ENCODE results near the gene RABL2A.
"Not testable (repeated sequence)": the region's sequence is repeated elsewhere in the genome, so short reads cannot be mapped to it uniquely, and the experiment has no call there.

Gene RABL2A

GRCh38 chr2:113626616-113627330 lies at the start of gene RABL2A:
Gene RABL2A (plus strand): TSS chr2:113627266. CDS start chr2:113628607, 1,341 bp downstream.
- DNase-seq (ENCODE audit: low read depth), result peak; percentile 52

DNA sequence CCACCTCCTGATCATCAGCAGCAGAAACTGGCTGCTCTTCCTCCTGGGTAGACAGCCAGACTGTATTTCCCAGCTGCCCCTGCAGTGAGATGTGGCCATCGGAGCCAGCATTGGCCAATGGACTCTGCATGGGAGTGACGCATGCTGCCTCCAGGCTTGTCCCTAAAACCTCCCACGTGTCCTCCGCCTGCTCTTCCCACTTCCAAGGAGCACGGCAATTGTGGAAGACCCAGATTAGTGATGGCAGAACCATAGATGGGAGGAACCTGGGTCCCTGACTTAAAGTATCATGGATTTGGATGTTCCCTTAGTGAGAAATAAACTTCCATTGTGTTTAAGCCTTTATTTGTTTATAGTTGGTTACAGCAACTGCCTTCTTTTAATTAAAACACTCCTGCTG lies 48.6 kb upstream of the RABL2A start:
- not testable (repeated sequence) for DNase-seq (ENCODE audit: low read depth)

GRCh38 chr2:113582473-113582872 lies 44.6 kb upstream of the RABL2A start:
- DNase-seq (ENCODE audit: low read depth), result not testable (repeated sequence)

- DNase-seq (ENCODE audit: low read depth), result peak; percentile 63
Measured at GRCh38 chr2:113583521-113584225, 43.4 kb upstream of the RABL2A start.

DNA sequence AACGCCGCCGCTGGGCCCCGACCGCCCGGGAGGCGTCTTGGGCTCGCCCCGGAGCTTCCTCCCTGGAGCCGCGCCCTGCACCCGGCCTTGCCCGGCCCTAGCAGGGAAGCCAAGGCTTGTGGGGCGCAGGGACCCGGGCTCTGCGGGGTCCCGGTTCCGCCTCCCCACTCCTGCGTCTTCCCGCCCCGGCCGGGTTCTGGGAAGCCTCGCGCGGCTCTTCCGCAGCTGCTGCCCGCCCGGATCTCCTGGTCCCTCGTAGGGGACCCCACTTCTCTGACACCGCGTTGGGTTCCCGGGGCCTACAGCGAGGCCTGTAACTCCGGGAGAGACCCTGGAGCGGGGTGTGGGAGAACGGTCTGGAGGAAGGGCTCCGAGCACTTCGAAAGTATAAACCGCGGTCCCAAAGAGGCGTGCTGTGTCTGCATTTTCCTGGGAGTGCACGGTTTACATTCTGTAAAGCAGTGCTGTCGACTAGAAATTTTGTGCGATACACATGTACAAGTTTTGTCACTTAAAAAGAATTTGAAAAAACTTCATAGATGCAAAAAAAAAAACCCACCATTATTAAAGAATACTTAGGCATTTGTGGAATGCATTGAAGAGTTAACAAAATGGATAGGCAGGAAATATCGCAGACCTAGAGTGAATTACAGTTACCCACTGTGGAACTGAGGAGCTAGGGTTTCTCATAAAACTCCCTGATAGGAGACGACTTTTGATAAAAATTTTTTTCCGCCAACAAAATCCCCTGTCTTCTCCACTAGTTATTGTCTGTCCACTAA lies 42.6 kb upstream of the RABL2A start:
- peak; percentile 24 for DNase-seq (ENCODE audit: low read depth)

DNA sequence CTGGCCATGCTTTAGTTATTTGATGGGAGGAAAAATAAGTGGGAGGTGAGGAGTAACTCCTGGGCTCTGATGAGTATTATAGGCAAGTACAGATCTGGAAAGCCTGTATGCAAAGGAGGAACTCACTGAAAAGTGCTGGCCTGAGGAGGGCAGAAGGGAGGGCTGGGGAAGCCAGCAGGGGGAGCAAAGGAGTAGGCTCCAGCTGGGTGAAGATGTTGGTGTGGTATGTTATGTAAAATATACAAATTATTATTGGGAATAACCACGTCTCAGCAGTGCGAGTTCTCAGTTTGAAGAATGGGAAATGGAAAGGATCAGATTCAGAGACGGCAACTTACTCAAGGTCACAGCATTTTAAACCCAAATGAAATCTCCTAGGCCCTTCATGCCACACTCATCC lies 39.9 kb upstream of the RABL2A start:
- DNase-seq (ENCODE audit: low read depth), result peak; percentile 36

DNA sequence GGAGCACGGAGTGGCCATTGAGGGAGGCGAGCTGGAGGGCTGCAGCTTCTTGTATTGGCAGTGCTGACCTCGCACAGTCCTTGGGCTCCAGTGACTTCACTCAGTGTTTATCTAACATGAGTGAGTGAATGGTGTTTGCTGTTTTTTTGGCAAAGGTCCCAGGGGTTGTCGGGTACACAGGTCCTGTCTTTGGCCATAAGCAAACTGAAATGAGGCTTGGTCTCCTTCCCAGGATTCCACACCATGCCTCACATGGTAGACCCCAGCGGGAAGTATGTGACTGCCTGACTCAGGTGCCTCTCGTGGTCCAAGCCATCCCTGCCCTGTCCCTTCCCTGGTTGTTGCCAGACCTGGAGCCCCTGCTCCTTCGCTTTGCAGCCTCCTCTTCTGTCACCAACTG lies 37.5 kb upstream of the RABL2A start:
- not testable (repeated sequence) for DNase-seq (ENCODE audit: low read depth)

- not testable (repeated sequence) for DNase-seq (ENCODE audit: low read depth)
Measured at GRCh38 chr2:113591926-113592325, 35.1 kb upstream of the RABL2A start.

- not testable (repeated sequence) for DNase-seq (ENCODE audit: low read depth)
Measured at GRCh38 chr2:113593280-113593679, 33.8 kb upstream of the RABL2A start.

GRCh38 chr2:113595725-113596124 lies 31.3 kb upstream of the RABL2A start:
- not testable (repeated sequence) for DNase-seq (ENCODE audit: low read depth)

DNA sequence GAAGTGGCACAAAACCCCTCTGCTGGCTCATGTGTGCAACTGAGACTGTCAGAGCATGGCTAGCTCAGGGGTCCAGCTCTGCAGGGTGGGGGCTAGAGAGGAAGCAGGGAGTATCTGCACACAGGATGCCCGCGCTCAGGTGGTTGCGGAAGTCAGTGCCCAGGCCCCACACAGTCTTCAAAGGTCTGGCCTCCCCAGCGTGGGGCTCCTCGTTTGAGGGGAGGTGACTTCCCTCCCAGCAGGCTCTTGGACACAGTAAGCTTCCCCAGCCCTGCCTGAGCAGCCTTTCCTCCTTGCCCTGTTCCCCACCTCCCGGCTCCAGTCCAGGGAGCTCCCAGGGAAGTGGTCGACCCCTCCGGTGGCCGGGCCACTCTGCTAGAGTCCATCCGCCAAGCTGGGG lies 29.9 kb upstream of the RABL2A start:
- not testable (repeated sequence) for DNase-seq (ENCODE audit: low read depth)

- not testable (repeated sequence) for DNase-seq (ENCODE audit: low read depth)
Measured at GRCh38 chr2:113597572-113597971, 29.5 kb upstream of the RABL2A start.

DNA sequence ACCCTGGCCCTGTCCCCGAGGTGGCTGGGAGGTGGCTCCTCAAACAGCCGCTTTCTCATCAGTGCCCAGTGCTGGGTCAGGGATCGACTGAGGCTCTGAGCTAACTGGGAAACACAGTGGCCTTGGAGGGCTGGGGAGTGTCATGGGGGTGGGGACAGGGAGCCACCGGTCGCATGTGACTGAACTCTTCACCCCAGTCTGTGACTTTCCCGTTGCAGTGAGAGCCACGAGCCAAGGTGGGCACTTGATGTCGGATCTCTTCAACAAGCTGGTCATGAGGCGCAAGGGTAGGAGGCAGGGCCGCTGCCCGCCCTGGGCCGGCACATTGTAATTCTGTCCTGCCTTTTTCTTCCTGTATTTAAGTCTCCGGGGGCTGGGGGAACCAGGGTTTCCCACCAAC lies 28.9 kb upstream of the RABL2A start:
- not testable (repeated sequence) for DNase-seq (ENCODE audit: low read depth)

GRCh38 chr2:113598738-113599137 lies 28.3 kb upstream of the RABL2A start:
- not testable (repeated sequence) for DNase-seq (ENCODE audit: low read depth)

DNA sequence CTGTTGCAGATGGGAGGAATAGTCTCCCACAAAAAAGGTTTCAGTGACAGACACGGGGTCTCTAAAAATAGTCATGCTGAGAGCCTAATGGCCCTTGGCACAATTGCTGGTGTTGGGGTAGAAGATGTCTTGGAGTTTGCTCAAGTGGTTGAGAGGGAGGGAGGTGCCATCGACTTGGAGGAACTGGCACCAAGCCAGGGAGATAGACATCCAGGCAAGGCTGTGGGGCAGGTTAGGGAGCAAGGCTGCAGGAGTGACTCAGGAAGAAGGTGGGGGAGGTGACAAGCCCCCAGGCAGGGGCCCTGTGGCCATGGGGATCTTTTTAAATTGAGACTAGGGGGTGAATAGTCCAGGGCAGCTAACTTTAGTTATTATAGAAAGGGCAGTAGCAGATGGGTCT lies 27.9 kb upstream of the RABL2A start:
- DNase-seq (ENCODE audit: low read depth), result not testable (repeated sequence)

GRCh38 chr2:113602040-113602769 lies 24.9 kb upstream of the RABL2A start:
- DNase-seq (ENCODE audit: low read depth), result peak; percentile 49

DNA sequence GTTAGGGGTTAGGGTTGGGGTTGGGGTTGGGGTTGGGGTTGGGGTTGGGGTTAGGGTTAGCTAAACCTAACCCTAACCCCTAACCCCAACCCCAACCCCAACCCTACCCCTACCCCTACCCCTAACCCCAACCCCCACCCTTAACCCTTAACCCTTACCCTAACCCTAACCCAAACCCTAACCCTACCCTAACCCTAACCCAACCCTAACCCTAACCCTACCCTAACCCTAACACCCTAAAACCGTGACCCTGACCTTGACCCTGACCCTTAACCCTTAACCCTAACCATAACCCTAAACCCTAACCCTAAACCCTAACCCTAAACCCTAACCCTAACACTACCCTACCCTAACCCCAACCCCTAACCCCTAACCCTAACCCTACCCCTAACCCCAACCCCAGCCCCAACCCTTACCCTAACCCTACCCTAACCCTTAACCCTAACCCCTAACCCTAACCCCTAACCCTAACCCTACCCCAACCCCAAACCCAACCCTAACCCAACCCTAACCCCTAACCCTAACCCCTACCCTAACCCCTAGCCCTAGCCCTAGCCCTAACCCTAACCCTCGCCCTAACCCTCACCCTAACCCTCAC lies 24.1 kb upstream of the RABL2A start:
- no peak for DNase-seq (ENCODE audit: low read depth)

GRCh38 chr2:113603467-113604084 lies 23.5 kb upstream of the RABL2A start:
- DNase-seq (ENCODE audit: low read depth), result peak; percentile 92

GRCh38 chr2:113604085-113604477 lies 23.0 kb upstream of the RABL2A start:
- DNase-seq (ENCODE audit: low read depth), result peak; percentile 86

DNA sequence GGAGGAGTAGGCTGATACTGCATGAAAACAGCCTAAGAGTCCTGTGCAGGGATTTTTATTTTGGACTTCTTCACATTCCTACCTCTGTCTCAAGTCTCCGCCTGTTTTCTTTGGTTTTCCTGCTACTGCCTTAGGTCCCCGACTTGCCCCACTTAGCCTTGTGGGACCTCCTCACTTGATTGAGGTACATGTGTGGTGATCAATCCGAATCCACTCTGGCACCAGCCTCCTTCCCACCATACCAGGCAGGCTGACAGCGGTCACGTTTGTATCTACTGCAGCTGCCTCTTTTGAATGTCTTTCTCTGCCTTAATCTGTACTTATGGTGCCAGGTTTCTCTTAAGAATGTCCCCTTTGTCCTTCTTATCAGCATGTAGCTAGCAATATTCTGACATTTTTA lies 22.4 kb upstream of the RABL2A start:
- not testable (repeated sequence) for DNase-seq (ENCODE audit: low read depth)

DNA sequence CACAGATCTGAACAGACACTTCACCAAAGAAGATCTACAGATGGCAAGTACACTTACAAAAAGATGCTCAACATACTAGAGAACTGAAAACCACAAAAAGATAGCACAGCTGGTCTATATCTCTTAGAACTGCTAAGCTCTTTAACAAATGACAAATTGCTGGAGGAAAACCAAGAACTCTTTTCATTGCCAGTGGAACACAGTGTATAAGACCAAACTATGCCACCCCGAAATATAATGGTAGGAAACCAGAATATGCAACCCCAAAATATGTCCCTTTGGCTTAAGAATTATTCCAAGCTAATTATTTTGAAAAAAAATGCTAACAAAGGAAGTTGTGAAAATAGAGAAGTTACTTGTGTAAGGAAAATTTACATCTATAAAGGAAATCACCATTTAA lies 21.0 kb upstream of the RABL2A start:
- DNase-seq (ENCODE audit: low read depth), result not testable (repeated sequence)

All from amniotic epithelial cell (primary cell).